Esophagus squamous epithelium (tissue), 5 donors: Measurements from ENCODE around the gene MYORG. TPM values are rescaled to one million over a fixed set of nuclear protein-coding genes. Genes with fewer than 3 reads are reported as not detected.

Source experiments
- DNase-seq: peaks from one replicate; lab custom pipeline; 2025; lab: John Stamatoyannopoulos, UW
- H3K27ac ChIP-seq, 4 donors: fragments of 200-600 bp; sonication (generic); one replicate each; pipeline ENCODE4 v1.5.1; 2016 to 2019; ENCODE audit warnings: mild to moderate bottlenecking in 1 of 4
- H3K27me3 ChIP-seq, 4 donors: fragments of 200-600 bp; sonication (generic); 1 replicate in 3 of 4; 2 replicates in 1 of 4; pipeline versions ENCODE4 v1.5.1 to v1.6.0; 2017 to 2021; ENCODE audit warnings: antibody characterized with exemption in 1 of 4
- H3K36me3 ChIP-seq, 3 donors: fragments of 200-600 bp; sonication (generic); one replicate each; pipeline ENCODE4 v1.5.1; 2016 to 2019
- H3K4me1 ChIP-seq, 3 donors: fragments of 200-600 bp; sonication (generic); one replicate each; pipeline ENCODE4 v1.5.1; 2017 to 2019
- H3K4me3 ChIP-seq, 4 donors: fragments of 200-600 bp; sonication (generic); 1 replicate in 3 of 4; 2 replicates in 1 of 4; pipeline ENCODE4 v1.5.1; 2016 to 2019; ENCODE audit warnings: mild to moderate bottlenecking in 2 of 4, moderate library complexity in 1 of 4
- H3K9me3 ChIP-seq, 3 donors: fragments of 200-600 bp; sonication (generic); one replicate each; pipeline ENCODE4 v1.5.1; 2016 to 2019
- POLR2A ChIP-seq, 4 donors: fragments of 450-650 bp; IDR thresholded peaks; one replicate each; pipeline ENCODE4 v1.6.1; 2017; ENCODE audit warnings: antibody characterized with exemption in 4 of 4, mild to moderate bottlenecking in 4 of 4, moderate library complexity in 3 of 4
- WGBS, 2 donors: methylation state at CpG; one replicate each; pipeline ENCODE4 v1.1.5; 2018; 5-methylcytosine and 5-hydroxymethylcytosine counted together
- intact Hi-C: fragments of 100-400 bp; cut with DNase I; formaldehyde crosslinking; loops from one replicate; pipeline ENCODE4 v1.15.0; 2022
- total RNA-seq, 4 donors: library from RNA; depleted of rRNA; stranded (reverse); fragments of >200 nt; gene quantifications; one replicate each; pipeline ENCODE4 v1.1.0, GENCODE V29; 2016
- TF ChIP-seq, protein P1 (sequence below), 6 experiments: fragments of 450-650 bp in 4 of 6; fragments of 200-600 bp in 2 of 6; sonication (generic) in 2 of 6; IDR thresholded peaks; one replicate each; pipeline ENCODE4 v1.5.1; 2016 to 2019; ENCODE audit warnings: antibody characterized with exemption in 6 of 6, mild to moderate bottlenecking in 4 of 6, moderate library complexity in 4 of 6
- donor health status: DM: yes; HTN: yes; CAD: no.

The MYORG gene
- total RNA-seq, 4 donors from 2014 or later: 5.3 to 8.8 (median 5.4) TPM

DNA sequence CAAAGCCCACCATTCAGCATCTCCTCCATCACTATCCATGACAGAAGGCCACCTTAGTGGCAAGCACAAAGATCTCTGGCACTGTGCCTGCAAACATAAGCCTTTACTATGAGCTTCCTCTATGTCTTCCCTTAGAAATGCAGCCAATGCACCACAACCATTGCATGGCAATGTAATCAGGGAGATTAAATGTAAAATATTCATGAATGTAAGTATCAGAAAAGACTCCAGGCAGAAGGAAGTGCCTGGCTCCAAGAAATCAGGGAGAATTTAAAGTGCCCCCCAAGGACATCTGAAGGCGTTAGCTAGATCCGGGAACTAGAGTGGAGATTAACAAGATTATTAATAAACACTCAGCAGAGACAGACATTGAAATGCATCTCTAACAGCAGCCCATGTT is 32.5 kb upstream of the MYORG start:
- H3K9me3 ChIP-seq: no peaks in the 10 kb centered on the region
- H3K4me3 ChIP-seq: no peak overlapping the region
- no peak overlapping the region for H3K27ac ChIP-seq
- DNase-seq: no peak
- H3K27me3 ChIP-seq: no peaks in the 10 kb centered on the region
- H3K36me3 ChIP-seq: peaks cover 0 to 21% (median 0%) of the 10 kb centered on the region in 3 donors
- no peaks in the 10 kb centered on the region for H3K4me1 ChIP-seq
- 77 to 78% methylated on average over 2 of the region's 2 CpGs for WGBS, 2 donors
- intact Hi-C loops: loop anchor here (10.0 kb wide), 1 partner anchor 176 kb away; the partner anchor contains the start of gene CNTFR
- no peak for TF ChIP-seq POLR2A (IDR thresholded peaks at IDR 0.05)

DNA sequence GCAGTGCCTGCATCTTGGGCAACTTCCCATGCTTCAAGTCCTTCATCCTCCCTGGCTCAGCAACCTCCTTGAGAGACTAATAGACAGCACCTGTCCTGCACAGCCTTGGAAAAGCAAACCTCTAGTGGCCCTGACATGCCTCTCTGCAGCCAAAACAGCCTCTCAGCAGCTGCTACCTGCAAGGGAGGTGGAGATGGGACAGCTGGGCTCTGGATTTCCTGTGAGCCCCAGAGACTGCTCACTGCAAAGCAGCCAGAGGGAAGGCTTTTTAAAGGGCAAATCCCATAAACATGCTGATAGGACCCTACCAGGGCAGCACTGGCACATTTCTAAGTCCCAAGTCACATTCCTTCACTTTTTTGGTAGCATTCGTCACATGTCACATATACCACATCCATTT is 31.5 kb upstream of the MYORG start:
- H3K9me3 ChIP-seq: no peaks in the 10 kb centered on the region
- H3K36me3 ChIP-seq: peaks cover 0 to 26% (median 0%) of the 10 kb centered on the region in 3 donors
- H3K4me3 ChIP-seq: no peak overlapping the region
- H3K27me3 ChIP-seq: no peaks in the 10 kb centered on the region
- 100% methylated on average over 1 of the region's 1 CpG for WGBS, 2 donors
- TF ChIP-seq, protein P1, sequence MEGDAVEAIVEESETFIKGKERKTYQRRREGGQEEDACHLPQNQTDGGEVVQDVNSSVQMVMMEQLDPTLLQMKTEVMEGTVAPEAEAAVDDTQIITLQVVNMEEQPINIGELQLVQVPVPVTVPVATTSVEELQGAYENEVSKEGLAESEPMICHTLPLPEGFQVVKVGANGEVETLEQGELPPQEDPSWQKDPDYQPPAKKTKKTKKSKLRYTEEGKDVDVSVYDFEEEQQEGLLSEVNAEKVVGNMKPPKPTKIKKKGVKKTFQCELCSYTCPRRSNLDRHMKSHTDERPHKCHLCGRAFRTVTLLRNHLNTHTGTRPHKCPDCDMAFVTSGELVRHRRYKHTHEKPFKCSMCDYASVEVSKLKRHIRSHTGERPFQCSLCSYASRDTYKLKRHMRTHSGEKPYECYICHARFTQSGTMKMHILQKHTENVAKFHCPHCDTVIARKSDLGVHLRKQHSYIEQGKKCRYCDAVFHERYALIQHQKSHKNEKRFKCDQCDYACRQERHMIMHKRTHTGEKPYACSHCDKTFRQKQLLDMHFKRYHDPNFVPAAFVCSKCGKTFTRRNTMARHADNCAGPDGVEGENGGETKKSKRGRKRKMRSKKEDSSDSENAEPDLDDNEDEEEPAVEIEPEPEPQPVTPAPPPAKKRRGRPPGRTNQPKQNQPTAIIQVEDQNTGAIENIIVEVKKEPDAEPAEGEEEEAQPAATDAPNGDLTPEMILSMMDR (IDR thresholded peaks at IDR 0.05): no peak
- TF ChIP-seq POLR2A (IDR thresholded peaks at IDR 0.05): no peak
- H3K27ac ChIP-seq: no peak overlapping the region
- H3K4me1 ChIP-seq: no peaks in the 10 kb centered on the region
- DNase-seq: no peak
- intact Hi-C loops: loop anchor here (10.0 kb wide), 1 partner anchor 177 kb away; the partner anchor contains the start of gene CNTFR

DNA sequence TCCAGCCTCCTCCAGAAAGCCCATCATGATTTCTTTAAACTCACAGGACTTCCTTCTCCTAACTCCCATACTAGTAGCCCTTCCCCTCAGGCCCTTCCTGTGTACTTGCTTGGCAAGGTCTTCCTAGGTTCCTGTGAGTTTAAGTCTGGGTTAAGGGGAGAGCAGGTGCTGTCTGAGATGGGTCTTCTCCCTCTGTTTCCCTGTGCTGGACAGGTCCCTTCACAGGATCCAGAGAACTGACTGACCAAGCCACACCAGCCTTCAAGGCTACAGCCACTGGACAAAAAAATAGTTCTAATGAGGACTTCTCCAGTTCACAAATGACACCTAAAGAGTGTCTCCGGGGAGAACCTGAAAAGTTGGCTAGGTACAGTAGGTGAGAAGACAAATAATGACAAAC is 29.5 kb upstream of the MYORG start:
- no peak for DNase-seq
- TF ChIP-seq, protein P1 (IDR thresholded peaks at IDR 0.05): no peak
- TF ChIP-seq POLR2A (IDR thresholded peaks at IDR 0.05): no peak
- Histone ChIP-seq H3K27me3 (no peaks in the 10 kb centered on the region), H3K4me1 (no peaks in the 10 kb centered on the region), H3K4me3 (no peak overlapping the region), H3K36me3 (peaks cover 0 to 46% (median under 1%) of the 10 kb centered on the region in 3 donors), H3K27ac (no peak overlapping the region), H3K9me3 (no peaks in the 10 kb centered on the region)
- 67 to 78% methylated on average over 1 of the region's 1 CpG for WGBS, 2 donors
- intact Hi-C loops: loop anchor here (10.0 kb wide), 1 partner anchor 179 kb away; the partner anchor contains the start of gene CNTFR

DNA sequence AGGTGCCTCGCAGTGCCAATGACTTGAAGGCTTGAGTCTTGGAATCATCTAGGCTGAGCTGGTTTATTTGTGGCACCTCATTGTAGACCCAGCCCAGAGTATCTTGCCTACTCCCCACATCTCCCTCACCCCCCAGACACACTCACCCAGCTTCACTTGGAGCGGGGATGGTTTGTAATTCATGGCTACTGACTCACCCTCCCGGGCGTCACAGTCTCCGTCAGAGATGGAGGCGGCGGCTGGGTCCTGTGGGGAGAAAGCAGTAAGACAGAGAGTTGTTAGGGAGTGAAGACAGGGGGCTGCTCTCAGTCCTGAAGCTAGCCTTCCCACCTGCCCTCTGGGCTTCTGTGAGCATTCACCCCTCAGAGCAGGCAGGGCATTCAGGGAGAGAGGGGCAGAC is 29.0 kb upstream of the MYORG start:
- intact Hi-C loops: loop anchor here (10.0 kb wide), 1 partner anchor 179 kb away; the partner anchor contains the start of gene CNTFR
- no peak for DNase-seq
- Histone ChIP-seq H3K9me3 (no peaks in the 10 kb centered on the region), H3K27me3 (no peaks in the 10 kb centered on the region), H3K27ac (no peak overlapping the region), H3K36me3 (peaks cover 4 to 51% (median 6%) of the 10 kb centered on the region in 3 donors), H3K4me3 (no peak overlapping the region), H3K4me1 (no peaks in the 10 kb centered on the region)
- no peak for TF ChIP-seq POLR2A (IDR thresholded peaks at IDR 0.05)
- TF ChIP-seq, protein P1 (IDR thresholded peaks at IDR 0.05): no peak
- 78 to 92% methylated on average over 5 to 7 of the region's 7 CpGs for WGBS, 2 donors

DNA sequence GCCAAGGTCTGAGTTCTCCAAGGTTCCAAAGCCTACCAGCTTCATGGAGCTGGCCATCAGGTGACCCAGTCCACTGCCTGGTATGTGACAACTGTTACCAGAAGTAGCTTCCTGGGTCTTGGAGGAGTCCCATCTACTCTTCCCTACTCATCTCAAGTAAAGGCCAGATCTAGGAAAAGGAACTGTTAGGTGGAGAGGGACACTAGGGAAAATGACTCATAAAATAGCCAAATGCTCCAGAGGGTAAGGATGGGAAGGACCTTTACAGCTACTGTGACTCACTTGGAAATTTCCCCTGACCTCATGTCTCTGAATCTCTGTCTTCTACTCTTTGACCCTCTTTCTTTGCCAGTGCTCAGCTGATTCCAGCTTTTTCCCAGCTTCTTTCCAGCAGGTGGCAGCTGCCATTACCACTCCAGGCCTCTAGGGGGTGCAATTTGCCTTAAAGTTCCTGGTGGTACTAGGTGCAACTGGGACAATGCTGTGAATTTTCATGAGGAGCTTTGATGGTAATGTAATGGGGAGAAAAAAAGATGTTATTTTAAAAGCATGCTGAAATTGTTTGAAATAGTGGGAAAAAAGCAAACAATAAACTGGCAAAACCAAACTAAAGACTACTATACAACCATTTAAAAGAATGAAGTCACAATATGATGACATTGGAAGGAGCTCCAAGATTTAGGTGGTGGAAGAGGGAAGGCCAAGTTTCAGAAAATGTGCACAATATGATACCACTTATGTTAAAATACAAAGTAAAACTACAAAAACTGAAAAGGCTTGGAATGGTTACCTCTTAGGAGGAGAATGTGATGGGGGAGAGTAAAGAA is 27.1 kb upstream of the MYORG start:
- intact Hi-C loops: loop anchor here (5.0 to 10.0 kb wide), 2 partner anchors 99 to 181 kb away; partner anchors contain the start of gene CNTFR
- Histone ChIP-seq H3K4me3 (no peak overlapping the region), H3K27me3 (no peaks in the 10 kb centered on the region), H3K9me3 (no peaks in the 10 kb centered on the region), H3K4me1 (no peaks in the 10 kb centered on the region), H3K27ac (no peak overlapping the region), H3K36me3 (peaks cover 10 to 70% (median 13%) of the 10 kb centered on the region in 3 donors)
- TF ChIP-seq, protein P1 (IDR thresholded peaks at IDR 0.05): peak; percentile 83 to 98 (median 95)
- no peak for TF ChIP-seq POLR2A (IDR thresholded peaks at IDR 0.05)
- no peak for DNase-seq
